Nephron (organoid): ENCODE data around the gene CRYBG3.
"Not testable (repeated sequence)": the region's sequence is repeated elsewhere in the genome, so short reads cannot be mapped to it uniquely, and the experiment has no call there.

Experiments
- H3K27ac Mint-ChIP-seq, 3 experiments: 2 replicates each; pipeline ENCODE4 v1.8.0; 2020; ENCODE audit warnings: mixed read lengths in 3 of 3, mild to moderate bottlenecking in 2 of 3, moderate library complexity in 1 of 3
- H3K27me3 Mint-ChIP-seq: 2 replicates; pipeline ENCODE4 v1.8.0; 2021; ENCODE audit warnings: low read depth, mild to moderate bottlenecking, moderate library complexity, mixed read lengths
- H3K36me3 Mint-ChIP-seq: 2 replicates; pipeline ENCODE4 v1.8.0; 2020; ENCODE audit warnings: low read depth, mixed read lengths
- H3K4me1 Mint-ChIP-seq: 2 replicates; pipeline ENCODE4 v1.8.0; 2020; ENCODE audit warnings: mixed read lengths
- H3K4me3 Mint-ChIP-seq, 3 experiments: 2 replicates each; pipeline ENCODE4 v1.8.0; 2020; ENCODE audit warnings: mild to moderate bottlenecking in 3 of 3, mixed read lengths in 3 of 3, moderate library complexity in 2 of 3
- H3K9me3 Mint-ChIP-seq: 2 replicates; pipeline ENCODE4 v1.8.0; 2020; ENCODE audit warnings: mixed read lengths
- TF ChIP-seq, protein P1 (sequence below), 3 experiments: fragments of 200-600 bp; sonication (generic); IDR thresholded peaks; one replicate each; pipeline ENCODE4 v1.5.0; 2021; ENCODE audit warnings: antibody characterized with exemption in 3 of 3; ENCODE audit not compliant: unreplicated experiment in 3 of 3

CRYBG3 gene

DNA sequence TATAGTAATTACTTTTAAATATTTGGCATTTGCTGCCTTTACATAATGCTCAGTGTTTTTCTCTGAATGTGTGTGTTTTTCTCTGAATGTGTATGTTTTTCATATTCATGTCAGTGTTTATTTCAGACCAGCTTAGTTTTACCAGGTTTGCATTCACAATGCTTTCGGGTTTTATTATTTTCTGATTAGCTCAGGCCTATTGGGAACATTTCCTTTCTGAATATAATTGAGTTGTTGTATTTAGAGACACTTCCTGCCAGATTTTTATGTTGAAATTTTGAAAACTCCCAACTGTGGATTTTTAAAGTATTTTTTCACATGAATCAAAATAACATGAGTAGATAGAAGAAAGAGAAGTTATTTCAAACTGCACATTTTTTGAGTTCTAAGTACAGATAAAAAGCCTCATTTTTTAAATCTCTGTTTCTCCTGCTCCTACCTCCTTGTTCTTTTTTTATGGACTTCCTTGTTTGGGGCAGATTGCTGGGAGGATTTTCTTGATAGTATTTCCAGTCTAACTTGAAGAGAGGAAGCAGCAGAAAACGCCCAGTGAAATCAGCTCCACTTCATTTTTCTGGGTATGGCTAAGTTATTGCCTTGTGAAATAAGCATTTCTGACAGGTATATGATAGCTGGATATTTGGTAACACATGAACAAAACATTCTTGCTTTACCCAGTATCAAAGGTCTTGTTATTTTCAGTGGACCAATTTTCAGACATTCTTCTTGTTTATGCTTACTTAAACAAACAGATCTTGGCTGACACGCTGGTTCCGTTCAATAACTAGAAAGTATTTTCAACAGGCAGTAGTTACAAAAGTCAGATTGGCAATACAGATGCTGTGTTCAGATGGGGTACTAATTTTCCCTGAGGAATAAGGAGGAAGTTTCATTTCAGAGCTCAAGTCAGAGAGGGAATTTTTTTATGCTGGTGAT is 79.8 kb downstream of the CRYBG3 start:
- TF ChIP-seq, protein P1, sequence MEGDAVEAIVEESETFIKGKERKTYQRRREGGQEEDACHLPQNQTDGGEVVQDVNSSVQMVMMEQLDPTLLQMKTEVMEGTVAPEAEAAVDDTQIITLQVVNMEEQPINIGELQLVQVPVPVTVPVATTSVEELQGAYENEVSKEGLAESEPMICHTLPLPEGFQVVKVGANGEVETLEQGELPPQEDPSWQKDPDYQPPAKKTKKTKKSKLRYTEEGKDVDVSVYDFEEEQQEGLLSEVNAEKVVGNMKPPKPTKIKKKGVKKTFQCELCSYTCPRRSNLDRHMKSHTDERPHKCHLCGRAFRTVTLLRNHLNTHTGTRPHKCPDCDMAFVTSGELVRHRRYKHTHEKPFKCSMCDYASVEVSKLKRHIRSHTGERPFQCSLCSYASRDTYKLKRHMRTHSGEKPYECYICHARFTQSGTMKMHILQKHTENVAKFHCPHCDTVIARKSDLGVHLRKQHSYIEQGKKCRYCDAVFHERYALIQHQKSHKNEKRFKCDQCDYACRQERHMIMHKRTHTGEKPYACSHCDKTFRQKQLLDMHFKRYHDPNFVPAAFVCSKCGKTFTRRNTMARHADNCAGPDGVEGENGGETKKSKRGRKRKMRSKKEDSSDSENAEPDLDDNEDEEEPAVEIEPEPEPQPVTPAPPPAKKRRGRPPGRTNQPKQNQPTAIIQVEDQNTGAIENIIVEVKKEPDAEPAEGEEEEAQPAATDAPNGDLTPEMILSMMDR (IDR thresholded peaks at IDR 0.05; ENCODE audit: unreplicated experiment in 3 of 3) = no peak
- Mint-ChIP-seq H3K27me3 (no peaks in the 10 kb centered on the region), H3K36me3 (peaks cover 14% of the 10 kb centered on the region), H3K9me3 (no peaks in the 10 kb centered on the region), H3K4me1 (peaks cover 10% of the 10 kb centered on the region), H3K27ac (peak overlapping the region; percentile 53 to 69 (median 65)), H3K4me3 (no peak overlapping the region)

DNA sequence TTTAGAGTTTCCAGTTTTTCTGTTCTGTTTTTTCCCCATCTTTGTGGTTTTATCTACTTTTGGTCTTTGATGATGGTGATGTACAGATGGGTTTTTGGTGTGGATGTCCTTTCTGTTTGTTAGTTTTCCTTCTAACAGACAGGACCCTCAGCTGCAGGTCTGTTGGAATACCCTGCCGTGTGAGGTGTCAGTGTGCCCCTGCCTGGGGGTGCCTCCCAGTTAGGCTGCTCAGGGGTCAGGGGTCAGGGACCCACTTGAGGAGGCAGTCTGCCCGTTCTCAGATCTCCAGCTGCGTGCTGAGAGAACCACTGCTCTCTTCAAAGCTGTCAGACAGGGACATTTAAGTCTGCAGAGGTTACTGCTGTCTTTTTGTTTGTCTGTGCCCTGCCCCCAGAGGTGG is 88.0 kb downstream of the CRYBG3 start:
- not testable (repeated sequence) for H3K4me1 Mint-ChIP-seq, H3K27me3 Mint-ChIP-seq, H3K27ac Mint-ChIP-seq, H3K4me3 Mint-ChIP-seq, H3K9me3 Mint-ChIP-seq
- H3K36me3 Mint-ChIP-seq = peaks cover 31% of the 10 kb centered on the region

DNA sequence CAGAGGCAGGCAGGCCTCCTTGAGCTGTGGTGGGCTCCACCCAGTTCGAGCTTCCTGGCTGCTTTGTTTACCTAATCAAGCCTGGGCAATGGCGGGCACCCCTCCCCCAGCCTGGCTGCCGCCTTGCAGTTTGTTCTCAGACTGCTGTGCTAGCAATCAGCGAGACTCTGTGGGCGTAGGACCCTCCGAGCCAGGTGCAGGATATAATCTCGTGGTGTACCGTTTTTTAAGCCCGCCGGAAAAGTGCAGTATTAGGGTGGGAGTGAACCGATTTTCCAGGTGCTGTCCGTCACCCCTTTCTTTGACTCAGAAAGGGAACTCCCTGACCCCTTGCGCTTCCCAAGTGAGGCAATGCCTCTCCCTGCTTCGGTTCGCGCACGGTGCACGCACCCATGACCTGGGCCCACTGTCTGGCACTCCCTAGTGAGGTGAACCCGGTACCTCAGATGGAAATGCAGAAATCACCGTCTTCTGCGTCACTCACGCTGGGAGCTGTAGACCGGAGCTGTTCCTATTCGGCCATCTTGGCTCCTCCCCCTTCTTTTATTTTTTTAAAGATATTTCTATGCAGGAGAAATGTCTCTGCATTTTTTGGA is 88.5 kb downstream of the CRYBG3 start:
- not testable (repeated sequence) for H3K27me3 Mint-ChIP-seq, H3K9me3 Mint-ChIP-seq, H3K4me1 Mint-ChIP-seq, H3K4me3 Mint-ChIP-seq, H3K27ac Mint-ChIP-seq
- peaks cover 34% of the 10 kb centered on the region for H3K36me3 Mint-ChIP-seq

DNA sequence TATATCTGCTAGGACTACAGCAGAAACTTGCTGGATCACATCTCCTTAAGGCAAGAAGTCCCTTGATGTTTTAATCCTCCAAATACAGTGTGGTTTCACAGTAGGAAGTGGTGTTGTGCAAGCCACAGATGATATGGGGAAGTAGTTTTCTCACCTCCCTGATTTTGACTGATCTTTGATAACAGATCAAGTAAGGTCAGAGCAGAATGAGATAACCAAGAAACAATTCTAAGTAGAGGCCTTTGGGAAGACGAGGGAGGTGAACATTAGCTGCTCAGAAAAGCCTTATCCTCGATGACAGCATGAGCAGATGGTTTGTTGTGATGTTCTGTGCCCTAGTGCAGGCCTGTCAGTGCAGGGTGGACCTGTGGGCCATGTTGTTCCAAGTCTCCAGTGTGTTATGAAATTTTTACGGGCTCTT is 89.1 kb downstream of the CRYBG3 start:
- Mint-ChIP-seq H3K4me1 (no peaks in the 10 kb centered on the region), H3K9me3 (peaks cover 2% of the 10 kb centered on the region), H3K4me3 (no peak overlapping the region), H3K27me3 (no peaks in the 10 kb centered on the region), H3K27ac (no peak overlapping the region), H3K36me3 (peaks cover 38% of the 10 kb centered on the region)
- TF ChIP-seq, protein P1 (IDR thresholded peaks at IDR 0.05; ENCODE audit: unreplicated experiment in 3 of 3) = no peak

DNA sequence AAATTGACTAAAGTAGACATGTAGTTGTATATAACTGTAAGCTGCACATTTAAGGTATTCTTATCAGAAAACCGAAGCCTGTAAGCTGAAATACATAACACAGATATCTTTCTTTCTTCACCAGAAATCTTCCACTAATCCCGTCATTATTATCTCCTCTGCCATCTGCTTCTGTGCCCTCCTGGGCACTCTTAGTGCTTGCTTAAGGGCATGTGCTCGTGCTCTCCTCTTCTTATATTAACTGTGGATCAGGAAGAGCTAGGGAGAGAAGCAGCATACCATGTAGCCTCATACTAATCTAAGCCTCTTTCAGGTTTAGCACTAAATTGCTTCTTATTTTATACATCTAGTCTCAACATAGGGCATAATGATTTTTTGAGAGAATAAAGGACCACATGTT is 89.6 kb downstream of the CRYBG3 start:
- H3K27me3 Mint-ChIP-seq = no peaks in the 10 kb centered on the region

DNA sequence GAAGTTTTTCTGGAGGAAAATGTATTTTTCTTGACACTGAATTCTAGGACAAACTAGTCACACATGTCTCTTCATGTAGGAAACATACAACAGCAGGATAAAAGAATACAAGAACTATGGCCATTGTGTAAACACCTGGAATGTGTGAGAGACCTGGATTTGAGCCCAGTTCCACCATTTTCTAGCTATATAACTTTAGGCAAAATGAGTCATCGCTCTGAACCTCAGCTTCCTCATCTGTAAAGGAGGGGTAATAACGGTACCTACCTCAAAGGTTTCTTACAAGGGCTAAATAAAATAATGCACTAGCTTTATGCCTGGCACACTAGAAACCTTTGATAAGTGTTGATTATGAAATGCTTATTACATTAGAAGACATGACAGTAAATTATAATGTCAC is 92.6 kb downstream of the CRYBG3 start:
- Mint-ChIP-seq H3K4me1 (peaks cover 8% of the 10 kb centered on the region), H3K4me3 (no peak overlapping the region)

More for the DNA sequence above, 89.6 kb downstream of the CRYBG3 start:
- Mint-ChIP-seq H3K4me3 (no peak overlapping the region), H3K9me3 (peaks cover 2% of the 10 kb centered on the region), H3K27ac (no peak overlapping the region), H3K4me1 (peaks cover 3% of the 10 kb centered on the region), H3K36me3 (peaks cover 41% of the 10 kb centered on the region)
- TF ChIP-seq, protein P1 (IDR thresholded peaks at IDR 0.05; ENCODE audit: unreplicated experiment in 3 of 3) = no peak

More for the DNA sequence above, 92.6 kb downstream of the CRYBG3 start:
- Mint-ChIP-seq H3K36me3 (peaks cover 51% of the 10 kb centered on the region), H3K27ac (no peak overlapping the region), H3K9me3 (no peaks in the 10 kb centered on the region), H3K27me3 (no peaks in the 10 kb centered on the region)
- TF ChIP-seq, protein P1 (IDR thresholded peaks at IDR 0.05; ENCODE audit: unreplicated experiment in 3 of 3) = no peak
